ENCODE results near the gene PDE6D.
A peak's percentile ranks its signal among the peaks of the same experiment; 100 is the strongest.

Gene PDE6D

GRCh38 chr2:231786917-231787292 lies 5.8 kb upstream of the PDE6D start:
- peak overlapping the region; percentile 87 for H3K4me3 ChIP-seq (ENCODE audit: low read depth, low read length)
- TF ChIP-seq CTCF (IDR thresholded peaks at IDR 0.05; ENCODE audit: low read depth, low read length) = no peak
- DNase-seq (ENCODE audit: low read depth, low spot score) = no peak
- in situ Hi-C loops (cut with HindIII; ENCODE audit: low sequenced_read_pairs) = no loop called here

- DNase-seq (ENCODE audit: low read depth, low spot score) = peak; percentile 84
- H3K4me3 ChIP-seq (ENCODE audit: low read depth, low read length) = peak within 1 kb of the TSS; percentile 87
- TF ChIP-seq CTCF (IDR thresholded peaks at IDR 0.05; ENCODE audit: low read depth, low read length) = peak; percentile 52
- in situ Hi-C loops (cut with HindIII; ENCODE audit: low sequenced_read_pairs) = no loop called here
Measured at GRCh38 chr2:231786177-231786916, 5.3 kb upstream of the PDE6D start, which contains the start of gene COPS7B. Gene COPS7B (plus strand): TSS chr2:231786445. CDS start chr2:231788571, 2,126 bp downstream.

DNA sequence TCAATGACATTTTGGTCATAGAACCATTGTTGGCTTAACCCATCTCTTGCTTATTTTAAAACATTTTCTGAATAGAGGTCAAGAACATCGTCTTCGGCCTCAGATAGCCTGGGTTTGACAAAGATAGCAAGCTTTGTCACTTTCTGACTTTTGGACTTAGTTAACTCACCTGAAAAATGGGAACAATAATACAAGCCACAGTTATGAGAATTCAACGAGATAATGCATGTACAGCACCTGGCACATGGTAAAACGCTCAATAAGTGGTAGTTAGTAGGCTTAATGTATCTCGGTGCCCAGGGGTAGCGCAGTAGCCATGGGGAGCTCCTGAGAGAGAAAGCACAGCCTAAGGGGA lies 4.7 kb upstream of the PDE6D start:
- peak overlapping the region; percentile 87 for H3K4me3 ChIP-seq (ENCODE audit: low read depth, low read length)
- in situ Hi-C loops (cut with HindIII; ENCODE audit: low sequenced_read_pairs) = no loop called here
- DNase-seq (ENCODE audit: low read depth, low spot score) = no peak
- TF ChIP-seq CTCF (IDR thresholded peaks at IDR 0.05; ENCODE audit: low read depth, low read length) = no peak

DNA sequence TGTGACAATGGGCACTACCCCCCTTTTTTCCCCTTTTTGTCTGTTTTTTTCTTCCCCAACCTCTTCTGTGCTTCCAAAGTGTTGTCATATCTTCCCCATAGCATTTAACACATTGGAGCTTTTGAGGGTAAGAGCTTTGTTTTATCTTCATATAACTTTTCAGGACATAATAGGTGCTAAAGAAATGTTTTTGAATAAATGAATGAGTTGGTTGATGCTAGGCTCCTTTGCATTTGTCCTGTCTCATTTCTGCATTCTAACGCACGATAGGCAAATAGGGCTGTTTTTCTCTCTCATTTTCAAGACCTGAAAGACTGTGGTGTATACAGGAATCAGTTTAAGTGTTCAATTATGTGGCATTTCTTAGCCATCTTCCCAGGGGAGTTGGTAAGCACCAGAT lies 4.3 kb upstream of the PDE6D start:
- in situ Hi-C loops (cut with HindIII; ENCODE audit: low sequenced_read_pairs) = no loop called here
- TF ChIP-seq CTCF (IDR thresholded peaks at IDR 0.05; ENCODE audit: low read depth, low read length) = no peak
- no peak for DNase-seq (ENCODE audit: low read depth, low spot score)
- H3K4me3 ChIP-seq (ENCODE audit: low read depth, low read length) = no peak overlapping the region

- H3K4me3 ChIP-seq (ENCODE audit: low read depth, low read length) = peak overlapping the region; percentile 87
- in situ Hi-C loops (cut with HindIII; ENCODE audit: low sequenced_read_pairs) = no loop called here
- no peak for TF ChIP-seq CTCF (IDR thresholded peaks at IDR 0.05; ENCODE audit: low read depth, low read length)
- DNase-seq (ENCODE audit: low read depth, low spot score) = peak; percentile 28
Measured at GRCh38 chr2:231781798-231782726, 980 bp upstream of the PDE6D start.

DNA sequence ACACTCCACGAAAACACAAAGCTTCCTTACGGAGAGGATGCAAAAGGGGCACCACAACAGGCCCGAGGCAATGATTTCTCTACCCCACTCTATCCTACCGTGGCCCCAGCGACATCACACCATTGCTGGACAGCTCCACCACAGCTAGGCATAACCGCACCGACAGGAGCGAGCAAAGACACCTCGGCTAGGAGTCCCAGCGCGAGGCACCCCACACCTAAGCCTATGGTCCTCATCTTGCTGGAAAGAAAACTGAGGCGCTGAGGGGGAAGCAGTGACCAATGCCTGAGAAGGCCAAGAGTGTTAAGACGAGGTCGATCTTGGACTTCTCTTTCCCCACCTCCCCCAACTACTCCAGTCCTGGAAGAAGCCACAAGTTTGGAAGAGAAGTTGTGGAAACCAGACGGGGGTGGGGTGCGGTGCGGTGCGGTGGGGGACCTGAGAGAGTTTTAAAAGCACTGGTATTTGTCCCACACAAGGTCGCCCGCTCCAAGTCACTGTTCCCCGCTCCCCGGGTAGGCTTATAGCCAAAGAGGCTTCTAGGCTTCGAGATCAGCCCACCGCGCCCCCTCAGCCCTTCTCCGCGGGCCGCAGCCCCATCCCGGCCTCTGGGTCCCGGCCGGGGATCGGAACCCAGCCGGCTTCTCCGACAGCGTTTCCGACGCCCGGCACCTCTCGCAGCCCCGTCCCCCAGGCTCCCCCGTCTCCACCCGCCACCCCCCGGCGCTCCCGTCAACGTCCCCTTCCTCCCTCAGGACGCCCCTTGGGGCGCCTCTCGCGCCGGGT lies 766 bp downstream of the PDE6D start:
- peak; percentile 29 for DNase-seq (ENCODE audit: low read depth, low spot score)
- TF ChIP-seq CTCF (IDR thresholded peaks at IDR 0.05; ENCODE audit: low read depth, low read length) = peak; percentile 2
- H3K4me3 ChIP-seq (ENCODE audit: low read depth, low read length) = peak overlapping the region; percentile 87
- in situ Hi-C loops (cut with HindIII; ENCODE audit: low sequenced_read_pairs) = no loop called here

Data from astrocyte of the spinal cord (primary cell).